Caco-2 (cell line): ENCODE results near the gene CAMK1D. TPM values are rescaled to one million over a fixed set of nuclear protein-coding genes. Genes with fewer than 3 reads are reported as not detected.
A peak's percentile ranks its signal among the peaks of the same experiment; 100 is the strongest.

Experiments used
- BruUV-seq: library from RNA; stranded (reverse); fragments of 400-500 nt; replicated peaks from 2 replicates; lab custom pipeline; 2021; lab: Mats Ljungman, UMichigan
- CTCF ChIA-PET: fragments of 300-600 bp; sonication (Branson Sonifier 250); formaldehyde crosslinking; loops from one replicate; lab custom pipeline; 2022; ENCODE audit warnings: antibody characterized with exemption; lab: Charles Lee
- POLR2A ChIA-PET: fragments of 300-600 bp; sonication (Branson Sonifier 250); formaldehyde crosslinking; loops from one replicate; lab custom pipeline; 2022; ENCODE audit warnings: antibody characterized with exemption; lab: Charles Lee
- DNase-seq, 2 experiments: peaks; one replicate each; pipeline versions ENCODE4 v3.0.0 to v3.0.0-alpha.2; 2020 to 2022
- H3K27me3 ChIP-seq: replicated peaks from 2 replicates; pipeline ENCODE4 v1.6.0; 2011; ENCODE audit warnings: low read length; ENCODE audit not compliant: control insufficient read depth, insufficient read depth
- H3K36me3 ChIP-seq: 2 replicates; pipeline ENCODE4 v1.5.1; 2011; ENCODE audit warnings: low read length; ENCODE audit not compliant: control insufficient read depth, insufficient read depth
- H3K4me1 ChIP-seq: fragments of 250-450 bp; sonication (Bioruptor Pico); 2 replicates; pipeline ENCODE4 v1.5.1; 2020; ENCODE audit warnings: mild to moderate bottlenecking
- H3K4me3 ChIP-seq: 2 replicates; pipeline ENCODE4 v1.5.1; 2011; ENCODE audit warnings: low read depth, mild to moderate bottlenecking, control low read depth, low read length
- H3K9me3 ChIP-seq: fragments of 250-450 bp; sonication (Bioruptor Pico); 2 replicates; pipeline ENCODE4 v1.5.1; 2020; ENCODE audit warnings: mild to moderate bottlenecking, moderate library complexity
- H3K27ac Mint-ChIP-seq: one replicate; pipeline ENCODE4 v1.8.0; 2022; ENCODE audit warnings: mixed read lengths; ENCODE audit not compliant: unreplicated experiment
- H3K27me3 Mint-ChIP-seq: one replicate; pipeline ENCODE4 v1.8.0; 2022; ENCODE audit warnings: mixed read lengths; ENCODE audit not compliant: insufficient read depth, unreplicated experiment
- H3K36me3 Mint-ChIP-seq: one replicate; pipeline ENCODE4 v1.8.0; 2022; ENCODE audit warnings: mild to moderate bottlenecking, mixed read lengths; ENCODE audit not compliant: insufficient read depth, unreplicated experiment
- H3K4me1 Mint-ChIP-seq: one replicate; pipeline ENCODE4 v1.8.0; 2022; ENCODE audit warnings: low read depth, mixed read lengths; ENCODE audit not compliant: unreplicated experiment
- H3K4me3 Mint-ChIP-seq: one replicate; pipeline ENCODE4 v1.8.0; 2022; ENCODE audit warnings: mild to moderate bottlenecking, moderate library complexity, mixed read lengths; ENCODE audit not compliant: unreplicated experiment
- H3K9me3 Mint-ChIP-seq: one replicate; pipeline ENCODE4 v1.8.0; 2022; ENCODE audit warnings: mixed read lengths; ENCODE audit not compliant: unreplicated experiment
- CTCF ChIP-seq, 2 experiments: fragments of 200-600 bp in 1 of 2; IDR thresholded peaks; 1 replicate in 1 of 2; 2 replicates in 1 of 2; pipeline versions ENCODE4 v1.5.1 to v1.8.0; 2011 to 2022; ENCODE audit warnings: antibody characterized with exemption in 1 of 2, control low read depth in 1 of 2, inconsistent platforms in 1 of 2, low read depth in 1 of 2, low read length in 1 of 2, mild to moderate bottlenecking in 1 of 2, moderate library complexity in 1 of 2; ENCODE audit not compliant: insufficient read depth in 1 of 2, severe bottlenecking in 1 of 2, unreplicated experiment in 1 of 2
- intact Hi-C: fragments of 100-400 bp; cut with micrococcal nuclease; formaldehyde crosslinking; loops from one replicate; pipeline ENCODE4 v1.10.0; 2022; ENCODE audit not compliant: unreplicated experiment
- total RNA-seq: library from RNA; stranded (reverse); gene quantifications from 2 replicates; pipeline ENCODE4 v1.2.3, GENCODE V29; 2022

Gene CAMK1D
- total RNA-seq, 1 experiment from 2014 or later, result 10.9 TPM

- no peak overlapping the region for H3K4me3 ChIP-seq
- no peak overlapping the region for H3K27ac Mint-ChIP-seq
Observed at GRCh38 chr10:12617191-12618175, 268.1 kb downstream of the CAMK1D start.

GRCh38 chr10:12622016-12622415, 272.7 kb downstream of the CAMK1D start:
- POLR2A ChIA-PET, result no interaction called here
- Mint-ChIP-seq H3K4me1 (peaks cover 11% of the 10 kb centered on the region), H3K36me3 (no peaks in the 10 kb centered on the region), H3K27me3 (peaks cover 3% of the 10 kb centered on the region), H3K9me3 (peaks cover 6% of the 10 kb centered on the region), H3K4me3 (no peak overlapping the region), H3K27ac (no peak overlapping the region)
- intact Hi-C loops, result no loop called here
- DNase-seq, result no peak
- H3K4me3 ChIP-seq, result no peak overlapping the region
- no TSS peak for BruUV-seq
- peaks cover 10% of the 10 kb centered on the region; the same call in 1 of the 2 replicates for H3K4me1 ChIP-seq
- CTCF ChIA-PET, result interaction anchor here (0.6 kb wide), 1 partner anchor 156 kb away, joined by 3 read pairs; no protein-coding TSS in a partner anchor
- no peaks in the 10 kb centered on the region for H3K27me3 ChIP-seq
- H3K36me3 ChIP-seq, result no peaks in the 10 kb centered on the region
- no peak for TF ChIP-seq CTCF (IDR thresholded peaks at IDR 0.05; ENCODE audit: insufficient read depth in 1 of 2, low read depth in 1 of 2, low read length in 1 of 2, severe bottlenecking in 1 of 2, unreplicated experiment in 1 of 2)
- H3K9me3 ChIP-seq, result peaks cover 4% of the 10 kb centered on the region; the same call in 1 of the 2 replicates

More at GRCh38 chr10:12617191-12618175, 268.1 kb downstream of the CAMK1D start:
- Histone ChIP-seq H3K9me3 (peaks cover 4% of the 10 kb centered on the region; the same call in 1 of the 2 replicates), H3K4me1 (peaks cover 10% of the 10 kb centered on the region; the same call in 1 of the 2 replicates), H3K27me3 (no peaks in the 10 kb centered on the region), H3K36me3 (no peaks in the 10 kb centered on the region)
- no peak overlapping the region for H3K4me3 Mint-ChIP-seq
- intact Hi-C loops, result no loop called here
- CTCF ChIA-PET, result no interaction called here
- TF ChIP-seq CTCF (IDR thresholded peaks at IDR 0.05; ENCODE audit: insufficient read depth in 1 of 2, low read depth in 1 of 2, low read length in 1 of 2, severe bottlenecking in 1 of 2, unreplicated experiment in 1 of 2), result peak in 1 of 2 experiments; percentile 18
- peak in 1 of 2 experiments; percentile 22 for DNase-seq
- no peaks in the 10 kb centered on the region for H3K36me3 Mint-ChIP-seq
- H3K4me1 Mint-ChIP-seq, result no peaks in the 10 kb centered on the region
- BruUV-seq, result no TSS peak
- peaks cover 6% of the 10 kb centered on the region for H3K9me3 Mint-ChIP-seq
- peaks cover 3% of the 10 kb centered on the region for H3K27me3 Mint-ChIP-seq
- POLR2A ChIA-PET, result no interaction called here

GRCh38 chr10:12622691-12623090, 273.3 kb downstream of the CAMK1D start:
- peaks cover 3% of the 10 kb centered on the region; the same call in 1 of the 2 replicates for H3K4me1 ChIP-seq
- Mint-ChIP-seq H3K27ac (no peak overlapping the region), H3K4me3 (no peak overlapping the region), H3K4me1 (peaks cover 11% of the 10 kb centered on the region), H3K36me3 (no peaks in the 10 kb centered on the region), H3K27me3 (peaks cover 3% of the 10 kb centered on the region), H3K9me3 (peaks cover 6% of the 10 kb centered on the region)
- CTCF ChIA-PET, result no interaction called here
- H3K9me3 ChIP-seq, result peaks cover 4% of the 10 kb centered on the region; the same call in 1 of the 2 replicates
- H3K4me3 ChIP-seq, result no peak overlapping the region
- no peak for DNase-seq
- no TSS peak for BruUV-seq
- intact Hi-C loops, result no loop called here
- no peak for TF ChIP-seq CTCF (IDR thresholded peaks at IDR 0.05; ENCODE audit: insufficient read depth in 1 of 2, low read depth in 1 of 2, low read length in 1 of 2, severe bottlenecking in 1 of 2, unreplicated experiment in 1 of 2)
- H3K36me3 ChIP-seq, result no peaks in the 10 kb centered on the region
- POLR2A ChIA-PET, result no interaction called here
- no peaks in the 10 kb centered on the region for H3K27me3 ChIP-seq
